Measurements from ENCODE around the gene UBR1. TPM values are rescaled to one million over a fixed set of nuclear protein-coding genes. Genes with fewer than 3 reads are reported as not detected.

Gene UBR1
- total RNA-seq, 1 experiment from 2014 or later = 22.2 TPM

DNA sequence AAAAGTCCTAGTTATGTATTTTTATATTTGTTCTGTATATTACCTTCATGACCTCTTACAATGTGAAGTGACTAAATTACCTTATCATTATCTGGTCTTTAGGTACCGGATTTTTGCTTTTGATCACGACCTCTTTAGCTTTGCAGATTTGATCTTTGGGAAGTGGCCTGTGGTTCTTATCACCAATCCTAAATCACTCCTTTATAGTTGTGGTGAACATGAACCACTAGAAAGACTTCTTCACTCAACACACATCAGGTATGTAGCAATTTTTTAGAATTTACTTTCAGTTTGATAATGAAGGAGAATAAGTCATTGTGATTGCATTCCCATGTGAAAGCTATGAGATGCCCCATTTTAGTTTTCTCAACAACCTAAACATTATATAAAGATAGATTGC, 45.9 kb upstream of the UBR1 start:
- H3K4me1 ChIP-seq (ENCODE audit: insufficient read depth, low read length) = no peaks in the 10 kb centered on the region
- no peak overlapping the region for H3K27ac Mint-ChIP-seq
- TF ChIP-seq, protein P1, sequence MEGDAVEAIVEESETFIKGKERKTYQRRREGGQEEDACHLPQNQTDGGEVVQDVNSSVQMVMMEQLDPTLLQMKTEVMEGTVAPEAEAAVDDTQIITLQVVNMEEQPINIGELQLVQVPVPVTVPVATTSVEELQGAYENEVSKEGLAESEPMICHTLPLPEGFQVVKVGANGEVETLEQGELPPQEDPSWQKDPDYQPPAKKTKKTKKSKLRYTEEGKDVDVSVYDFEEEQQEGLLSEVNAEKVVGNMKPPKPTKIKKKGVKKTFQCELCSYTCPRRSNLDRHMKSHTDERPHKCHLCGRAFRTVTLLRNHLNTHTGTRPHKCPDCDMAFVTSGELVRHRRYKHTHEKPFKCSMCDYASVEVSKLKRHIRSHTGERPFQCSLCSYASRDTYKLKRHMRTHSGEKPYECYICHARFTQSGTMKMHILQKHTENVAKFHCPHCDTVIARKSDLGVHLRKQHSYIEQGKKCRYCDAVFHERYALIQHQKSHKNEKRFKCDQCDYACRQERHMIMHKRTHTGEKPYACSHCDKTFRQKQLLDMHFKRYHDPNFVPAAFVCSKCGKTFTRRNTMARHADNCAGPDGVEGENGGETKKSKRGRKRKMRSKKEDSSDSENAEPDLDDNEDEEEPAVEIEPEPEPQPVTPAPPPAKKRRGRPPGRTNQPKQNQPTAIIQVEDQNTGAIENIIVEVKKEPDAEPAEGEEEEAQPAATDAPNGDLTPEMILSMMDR (conservative IDR thresholded peaks at IDR 0.05) = no peak
- no peaks in the 10 kb centered on the region for H3K23me2 ChIP-seq (ENCODE audit: insufficient read length, low read depth, low read length, poor library complexity, severe bottlenecking)
- H3K18ac ChIP-seq (ENCODE audit: insufficient read length, low read depth, low read length) = no peak overlapping the region
- no peak overlapping the region for H3K4ac ChIP-seq (ENCODE audit: low read depth, low read length)
- H2AFZ ChIP-seq (ENCODE audit: low read length) = no peak overlapping the region
- H3K27me3 Mint-ChIP-seq (ENCODE audit: low read depth) = no peaks in the 10 kb centered on the region
- no peak for DNase-seq
- no peak overlapping the region for H3K4me3 Mint-ChIP-seq
- no peak overlapping the region for H2BK12ac ChIP-seq (ENCODE audit: insufficient read length, low read depth, low read length)
- no peak overlapping the region for H3K23ac ChIP-seq (ENCODE audit: insufficient read length, low read depth, low read length)
- H4K91ac ChIP-seq (ENCODE audit: insufficient read length, low read depth, low read length) = no peak overlapping the region
- H2AK5ac ChIP-seq (ENCODE audit: insufficient read length, low read length) = no peak overlapping the region
- no peak overlapping the region for H3K9ac ChIP-seq (ENCODE audit: extremely low read depth, insufficient read length, low read length)
- no peaks in the 10 kb centered on the region for H3K27me3 ChIP-seq (ENCODE audit: insufficient read depth, low read length)
- no peaks in the 10 kb centered on the region for H3K79me1 ChIP-seq (ENCODE audit: insufficient read depth, low read depth, low read length, poor library complexity, severe bottlenecking)
- no peaks in the 10 kb centered on the region for H3K9me3 Mint-ChIP-seq
- H3K56ac ChIP-seq (ENCODE audit: insufficient read length, low read depth, low read length) = no peak overlapping the region
- no peaks in the 10 kb centered on the region for H3K79me2 ChIP-seq (ENCODE audit: insufficient read depth, low read length)
- no peak overlapping the region for H2BK120ac ChIP-seq (ENCODE audit: low read depth, low read length, poor library complexity, severe bottlenecking)
- no peak overlapping the region for H3K14ac ChIP-seq (ENCODE audit: insufficient read depth, low read length)
- H2BK5ac ChIP-seq (ENCODE audit: insufficient read length, low read length) = no peak overlapping the region
- no CpG with 5 or more reads among the region's 2 CpGs for WGBS (ENCODE audit: extremely low coverage, insufficient read length, low lambda C conversion rate)
- H3K27ac ChIP-seq (ENCODE audit: insufficient read length, low read depth, low read length) = no peak overlapping the region
- no peak overlapping the region for H2BK15ac ChIP-seq (ENCODE audit: low read depth, low read length)
- H3K9me3 ChIP-seq (ENCODE audit: control insufficient read depth, low read depth, low read length) = no peaks in the 10 kb centered on the region
- peaks cover 0 to 12% (median 0%) of the 10 kb centered on the region in 3 experiments; a peak in 2 of 7 replicates for H3K36me3 Mint-ChIP-seq (ENCODE audit: insufficient read depth in 1 of 3, low read depth in 3 of 3)
- peaks cover 0 to 2% of the 10 kb centered on the region in 2 experiments; a peak in 1 of 4 replicates for H3K4me1 Mint-ChIP-seq
- no peaks in the 10 kb centered on the region for H4K20me1 ChIP-seq (ENCODE audit: control insufficient read depth, insufficient read depth, insufficient read length)
- no peak overlapping the region for H4K8ac ChIP-seq (replicated peaks; ENCODE audit: insufficient read length, low read depth, low read length)
- H2BK20ac ChIP-seq (ENCODE audit: low read depth, low read length, poor library complexity, severe bottlenecking) = no peak overlapping the region
- no peak overlapping the region for H3T11ph ChIP-seq (ENCODE audit: low read length)
- no peak overlapping the region for H3K4me2 ChIP-seq (ENCODE audit: insufficient read depth, insufficient read length, low read length)
- H4K5ac ChIP-seq (ENCODE audit: insufficient read length, low read depth, low read length) = no peak overlapping the region
